ENCODE measurements around the gene DRGX.

DNA sequence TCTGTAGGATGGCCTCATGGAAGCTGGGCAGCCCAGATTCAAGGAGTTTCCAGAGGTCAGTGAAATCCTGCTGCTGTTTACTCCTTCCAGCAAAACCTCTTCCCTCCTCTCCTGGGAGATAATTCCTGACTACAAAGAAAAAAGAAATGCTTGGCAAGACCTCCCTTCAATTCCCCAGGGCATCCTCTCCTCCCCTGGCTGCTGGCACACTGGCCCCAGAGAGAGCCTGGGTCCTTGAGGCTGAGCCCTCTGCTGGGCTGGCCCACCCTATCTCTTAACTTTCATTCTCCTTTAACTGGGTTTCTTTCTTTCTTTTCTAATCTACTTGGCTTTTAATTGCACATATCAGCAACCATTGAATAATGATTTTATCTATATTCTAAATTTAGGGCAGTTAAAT, 7.7 kb downstream of the DRGX start:
- TF ChIP-seq POLR2A (IDR thresholded peaks at IDR 0.05; ENCODE audit: low read length), result no peak
- no peak for TF ChIP-seq GATA1 (IDR thresholded peaks at IDR 0.05; ENCODE audit: low read depth, low read length)
